Measurements from ENCODE around the gene BCL6B. TPM values are rescaled to one million over a fixed set of nuclear protein-coding genes. Genes with fewer than 3 reads are reported as not detected.
A peak's percentile ranks its signal among the peaks of the same experiment; 100 is the strongest.

The BCL6B gene
- total RNA-seq, 4 donors from 2014 or later = 9.7 to 32.8 (median 22.7) TPM

GRCh38 chr17:6996256-6997011, 26.4 kb upstream of the BCL6B start:
- DNase-seq = no peak

GRCh38 chr17:6997171-6997570, 25.7 kb upstream of the BCL6B start:
- no peak for DNase-seq
- no peaks in the 10 kb centered on the region for H3K27me3 ChIP-seq
- no peak overlapping the region for H3K27ac ChIP-seq
- no peak for TF ChIP-seq CTCF (IDR thresholded peaks at IDR 0.05)
- no peak for TF ChIP-seq POLR2A (IDR thresholded peaks at IDR 0.05)
- no peaks in the 10 kb centered on the region for H3K36me3 ChIP-seq
- H3K4me1 ChIP-seq = peaks cover 0 to 5% of the 10 kb centered on the region in 2 donors
- no peaks in the 10 kb centered on the region for H3K9me3 ChIP-seq
- intact Hi-C loops (cut with DNase I; ENCODE audit: low total_unique reads) = no loop called here
- H3K4me3 ChIP-seq = no peak overlapping the region

More at GRCh38 chr17:6996256-6997011, 26.4 kb upstream of the BCL6B start:
- Histone ChIP-seq H3K27me3 (no peaks in the 10 kb centered on the region), H3K4me3 (peak overlapping the region in 1 of 2 donors; percentile 11), H3K27ac (no peak overlapping the region), H3K4me1 (peaks cover 0 to 5% of the 10 kb centered on the region in 2 donors), H3K36me3 (no peaks in the 10 kb centered on the region), H3K9me3 (no peaks in the 10 kb centered on the region)
- TF ChIP-seq POLR2A (IDR thresholded peaks at IDR 0.05) (no peak), CTCF (IDR thresholded peaks at IDR 0.05) (no peak)
- intact Hi-C loops (cut with DNase I; ENCODE audit: low total_unique reads) = no loop called here

GRCh38 chr17:6998855-6999508, 23.9 kb upstream of the BCL6B start:
- intact Hi-C loops (cut with DNase I; ENCODE audit: low total_unique reads) = no loop called here
- Histone ChIP-seq H3K4me1 (peaks cover 0 to 5% of the 10 kb centered on the region in 2 donors), H3K27me3 (no peaks in the 10 kb centered on the region), H3K27ac (no peak overlapping the region), H3K36me3 (no peaks in the 10 kb centered on the region), H3K9me3 (no peaks in the 10 kb centered on the region), H3K4me3 (no peak overlapping the region)
- TF ChIP-seq CTCF (IDR thresholded peaks at IDR 0.05) = no peak
- TF ChIP-seq POLR2A (IDR thresholded peaks at IDR 0.05) = no peak
- no peak for DNase-seq

- no peaks in the 10 kb centered on the region for H3K36me3 ChIP-seq
- TF ChIP-seq CTCF (IDR thresholded peaks at IDR 0.05) (no peak), POLR2A (IDR thresholded peaks at IDR 0.05) (no peak)
- no peak overlapping the region for H3K27ac ChIP-seq
- no peaks in the 10 kb centered on the region for H3K4me1 ChIP-seq
- no peaks in the 10 kb centered on the region for H3K27me3 ChIP-seq
- no peak for DNase-seq
- intact Hi-C loops (cut with DNase I; ENCODE audit: low total_unique reads) = loop anchor here (10.0 kb wide), 1 partner anchor 87 kb away; no protein-coding TSS in a partner anchor
- H3K9me3 ChIP-seq = no peaks in the 10 kb centered on the region
- no peak overlapping the region for H3K4me3 ChIP-seq
Measured at GRCh38 chr17:7001318-7001961, 21.4 kb upstream of the BCL6B start.

Measured in uterus (tissue), 4 donors.